ENCODE measurements around the gene PRICKLE2.

PRICKLE2 gene

DNA sequence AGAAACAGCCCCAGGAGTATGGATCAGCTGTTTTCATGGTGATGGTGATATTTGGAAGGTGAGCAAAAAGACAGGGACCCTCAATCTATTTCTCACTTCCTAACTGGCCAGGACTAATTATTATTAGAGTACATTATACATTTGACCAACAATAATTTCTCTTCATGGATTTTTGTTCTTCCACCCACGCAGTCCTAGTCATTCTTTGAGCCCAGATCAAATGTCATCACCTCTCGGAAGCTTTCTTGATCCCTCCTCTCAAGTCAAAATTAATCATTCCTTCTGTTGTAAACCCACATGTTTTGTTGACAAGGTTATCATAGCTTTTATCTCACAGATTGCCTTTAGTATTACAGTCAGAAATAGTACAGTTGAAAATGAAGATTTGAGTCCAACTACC is 29.2 kb upstream of the PRICKLE2 start (continued):
- TF ChIP-seq CREB5 (CRISPR knock-in tag; IDR thresholded peaks at IDR 0.05; ENCODE audit: low read depth), result no peak
- TF ChIP-seq TOX (CRISPR knock-in tag; IDR thresholded peaks at IDR 0.05; ENCODE audit: borderline replicate concordance), result no peak
- TF ChIP-seq SNAI2 (CRISPR knock-in tag; IDR thresholded peaks at IDR 0.05), result no peak
- TF ChIP-seq CSRNP3 (CRISPR knock-in tag; IDR thresholded peaks at IDR 0.05), result no peak
- no peak for TF ChIP-seq RARB (CRISPR knock-in tag; IDR thresholded peaks at IDR 0.05)
- TF ChIP-seq ESRRG (CRISPR knock-in tag; IDR thresholded peaks at IDR 0.05), result no peak
- TF ChIP-seq ZC3H10 (CRISPR knock-in tag; IDR thresholded peaks at IDR 0.05), result no peak
- TF ChIP-seq GLIS3 (CRISPR knock-in tag; IDR thresholded peaks at IDR 0.05), result no peak
- TF ChIP-seq ZNF8 (CRISPR knock-in tag; IDR thresholded peaks at IDR 0.05), result no peak
- TF ChIP-seq OSR1 (CRISPR knock-in tag; IDR thresholded peaks at IDR 0.05), result no peak
- TF ChIP-seq, protein P1, sequence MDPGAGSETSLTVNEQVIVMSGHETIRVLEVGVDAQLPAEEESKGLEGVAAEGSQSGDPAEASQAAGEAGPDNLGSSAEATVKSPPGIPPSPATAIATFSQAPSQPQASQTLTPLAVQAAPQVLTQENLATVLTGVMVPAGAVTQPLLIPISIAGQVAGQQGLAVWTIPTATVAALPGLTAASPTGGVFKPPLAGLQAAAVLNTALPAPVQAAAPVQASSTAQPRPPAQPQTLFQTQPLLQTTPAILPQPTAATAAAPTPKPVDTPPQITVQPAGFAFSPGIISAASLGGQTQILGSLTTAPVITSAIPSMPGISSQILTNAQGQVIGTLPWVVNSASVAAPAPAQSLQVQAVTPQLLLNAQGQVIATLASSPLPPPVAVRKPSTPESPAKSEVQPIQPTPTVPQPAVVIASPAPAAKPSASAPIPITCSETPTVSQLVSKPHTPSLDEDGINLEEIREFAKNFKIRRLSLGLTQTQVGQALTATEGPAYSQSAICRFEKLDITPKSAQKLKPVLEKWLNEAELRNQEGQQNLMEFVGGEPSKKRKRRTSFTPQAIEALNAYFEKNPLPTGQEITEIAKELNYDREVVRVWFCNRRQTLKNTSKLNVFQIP (CRISPR knock-in tag; IDR thresholded peaks at IDR 0.05; ENCODE audit: borderline replicate concordance, low read depth), result no peak
- TF ChIP-seq ZNF70 (CRISPR knock-in tag; IDR thresholded peaks at IDR 0.05), result no peak
- TF ChIP-seq CSDC2 (CRISPR knock-in tag; IDR thresholded peaks at IDR 0.05), result no peak
- no peak for TF ChIP-seq ARNTL (CRISPR knock-in tag; IDR thresholded peaks at IDR 0.05; ENCODE audit: borderline replicate concordance, low read depth)
- TF ChIP-seq TCF4 (CRISPR knock-in tag; IDR thresholded peaks at IDR 0.05; ENCODE audit: borderline replicate concordance), result no peak
- TF ChIP-seq ISL1 (CRISPR knock-in tag; IDR thresholded peaks at IDR 0.05), result no peak

DNA sequence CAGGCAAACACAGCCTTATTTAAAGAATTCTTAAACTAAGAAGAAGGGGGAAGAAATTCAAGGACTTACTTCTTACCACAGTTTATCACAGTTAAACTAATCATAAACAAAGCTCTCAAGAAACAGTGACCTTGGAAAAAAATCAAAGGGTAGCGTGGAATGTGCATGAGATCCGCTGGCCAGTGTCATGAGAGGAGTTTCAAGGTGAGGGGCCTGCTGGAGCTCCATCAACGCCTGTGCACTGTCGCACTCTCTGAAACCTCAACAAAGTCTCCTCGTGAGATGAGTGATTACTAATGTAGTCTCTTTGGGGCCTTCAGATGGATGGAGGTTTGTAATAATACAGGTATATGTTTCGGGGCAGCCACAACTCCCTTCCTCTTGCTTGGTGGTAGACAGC is 28.4 kb upstream of the PRICKLE2 start:
- ATAC-seq, result no peak
- TF ChIP-seq, protein P1 (CRISPR knock-in tag; IDR thresholded peaks at IDR 0.05; ENCODE audit: borderline replicate concordance, low read depth), result no peak
- TF ChIP-seq ZNF565 (CRISPR knock-in tag; conservative IDR thresholded peaks at IDR 0.05; ENCODE audit: low read depth) (no peak), TCF4 (CRISPR knock-in tag; IDR thresholded peaks at IDR 0.05; ENCODE audit: borderline replicate concordance) (no peak), TOX (CRISPR knock-in tag; IDR thresholded peaks at IDR 0.05; ENCODE audit: borderline replicate concordance) (no peak), BACH2 (CRISPR knock-in tag; IDR thresholded peaks at IDR 0.05; ENCODE audit: borderline replicate concordance) (no peak), CREB5 (CRISPR knock-in tag; IDR thresholded peaks at IDR 0.05; ENCODE audit: low read depth) (no peak), ZNF70 (CRISPR knock-in tag; IDR thresholded peaks at IDR 0.05) (no peak), GLIS3 (CRISPR knock-in tag; IDR thresholded peaks at IDR 0.05) (no peak), SNAI2 (CRISPR knock-in tag; IDR thresholded peaks at IDR 0.05) (no peak)

- no peak for ATAC-seq
- no peak for TF ChIP-seq ZC3H10 (CRISPR knock-in tag; IDR thresholded peaks at IDR 0.05)
- no peak for TF ChIP-seq CREB5 (CRISPR knock-in tag; IDR thresholded peaks at IDR 0.05; ENCODE audit: low read depth)
- no peak for TF ChIP-seq CSRNP3 (CRISPR knock-in tag; IDR thresholded peaks at IDR 0.05)
- TF ChIP-seq PATZ1 (CRISPR knock-in tag; IDR thresholded peaks at IDR 0.05; ENCODE audit: borderline replicate concordance), result no peak
- TF ChIP-seq SNAI2 (CRISPR knock-in tag; IDR thresholded peaks at IDR 0.05), result no peak
- no peak for TF ChIP-seq RARB (CRISPR knock-in tag; IDR thresholded peaks at IDR 0.05)
- TF ChIP-seq ARNTL (CRISPR knock-in tag; IDR thresholded peaks at IDR 0.05; ENCODE audit: borderline replicate concordance, low read depth), result no peak
- TF ChIP-seq CSDC2 (CRISPR knock-in tag; IDR thresholded peaks at IDR 0.05), result no peak
- no peak for TF ChIP-seq ZFP3 (CRISPR knock-in tag; IDR thresholded peaks at IDR 0.05)
Measured at GRCh38 chr3:64251019-64251418, 25.8 kb upstream of the PRICKLE2 start.

All from SK-N-SH treated with all-trans-retinoic acid at 6 μM for 48 hours (cell line).